Tibial artery (tissue), 4 donors: ENCODE data around the gene CCDC85B.

Experiments
- DNase-seq, 2 donors: peaks; one replicate each; pipeline ENCODE4 v3.0.0-alpha.2; 2019
- H3K27ac ChIP-seq, 2 donors: fragments of 200-600 bp; sonication (generic) in 1 of 2; 1 replicate in 1 of 2; 2 replicates in 1 of 2; pipeline ENCODE4 v1.5.1; 2018 to 2019; ENCODE audit warnings: mild to moderate bottlenecking in 1 of 2
- H3K27me3 ChIP-seq, 2 donors: fragments of 200-600 bp; sonication (generic) in 1 of 2; one replicate each; pipeline versions ENCODE4 v1.5.1 to v1.6.0; 2016 to 2019
- H3K36me3 ChIP-seq, 3 donors: fragments of 200-600 bp; sonication (generic) in 2 of 3; one replicate each; pipeline ENCODE4 v1.5.1; 2016 to 2019; ENCODE audit warnings: mild to moderate bottlenecking in 2 of 3
- H3K4me1 ChIP-seq, 4 donors: fragments of 200-600 bp; sonication (generic) in 2 of 4; 1 replicate in 3 of 4; 2 replicates in 1 of 4; pipeline ENCODE4 v1.5.1; 2016 to 2019
- H3K4me3 ChIP-seq, 2 donors: fragments of 200-600 bp; sonication (generic) in 1 of 2; 1 replicate in 1 of 2; 2 replicates in 1 of 2; pipeline ENCODE4 v1.5.1; 2018 to 2019; ENCODE audit warnings: mild to moderate bottlenecking in 2 of 2
- H3K9me3 ChIP-seq, 3 donors: fragments of 200-600 bp; sonication (generic) in 1 of 3; one replicate each; pipeline ENCODE4 v1.5.1; 2016 to 2019
- CTCF ChIP-seq, 2 experiments: fragments of 200-600 bp in 1 of 2; fragments of 450-650 bp in 1 of 2; IDR thresholded peaks; one replicate each; pipeline ENCODE4 v1.5.1; 2017 to 2019; ENCODE audit warnings: antibody characterized with exemption in 2 of 2, mild to moderate bottlenecking in 1 of 2, moderate library complexity in 1 of 2
- intact Hi-C: fragments of 100-400 bp; cut with DNase I; formaldehyde crosslinking; loops from one replicate; pipeline ENCODE4 v1.15.0; 2023; ENCODE audit warnings: low total_unique reads

CCDC85B gene

GRCh38 chr11:65892661-65893317, 2.3 kb downstream of the CCDC85B start:
- H3K9me3 ChIP-seq = no peaks in the 10 kb centered on the region
- H3K4me1 ChIP-seq = peaks cover 6 to 52% (median 43%) of the 10 kb centered on the region in 4 donors
- DNase-seq = no peak
- no peak overlapping the region for H3K4me3 ChIP-seq
- no peaks in the 10 kb centered on the region for H3K27me3 ChIP-seq
- TF ChIP-seq CTCF (IDR thresholded peaks at IDR 0.05) = no peak
- no peaks in the 10 kb centered on the region for H3K36me3 ChIP-seq
- intact Hi-C loops = no loop called here
- H3K27ac ChIP-seq = peak overlapping the region; percentile 93 to 95

GRCh38 chr11:65894034-65894591, 3.6 kb downstream of the CCDC85B start:
- Histone ChIP-seq H3K27me3 (no peaks in the 10 kb centered on the region), H3K4me3 (peak overlapping the region in 1 of 2 donors; percentile 25), H3K36me3 (no peaks in the 10 kb centered on the region), H3K27ac (peak overlapping the region; percentile 93 to 95), H3K9me3 (no peaks in the 10 kb centered on the region), H3K4me1 (peaks cover 6 to 48% (median 40%) of the 10 kb centered on the region in 4 donors)
- intact Hi-C loops = no loop called here
- TF ChIP-seq CTCF (IDR thresholded peaks at IDR 0.05) = no peak
- DNase-seq = peak in 1 of 2 donors; percentile 76

GRCh38 chr11:65895482-65895981, 5.1 kb downstream of the CCDC85B start:
- peaks cover 6 to 46% (median 41%) of the 10 kb centered on the region in 4 donors for H3K4me1 ChIP-seq
- H3K27me3 ChIP-seq = no peaks in the 10 kb centered on the region
- H3K4me3 ChIP-seq = no peak overlapping the region
- no peak for TF ChIP-seq CTCF (IDR thresholded peaks at IDR 0.05)
- intact Hi-C loops = no loop called here
- H3K36me3 ChIP-seq = no peaks in the 10 kb centered on the region
- H3K9me3 ChIP-seq = no peaks in the 10 kb centered on the region
- no peak overlapping the region for H3K27ac ChIP-seq
- no peak for DNase-seq

- Histone ChIP-seq H3K36me3 (no peaks in the 10 kb centered on the region), H3K4me3 (no peak overlapping the region), H3K27ac (no peak overlapping the region), H3K27me3 (no peaks in the 10 kb centered on the region), H3K9me3 (no peaks in the 10 kb centered on the region), H3K4me1 (peaks cover 6 to 46% (median 41%) of the 10 kb centered on the region in 4 donors)
- no peak for TF ChIP-seq CTCF (IDR thresholded peaks at IDR 0.05)
- no peak for DNase-seq
- intact Hi-C loops = no loop called here
Observed at GRCh38 chr11:65896034-65896999, 5.8 kb downstream of the CCDC85B start.

- Histone ChIP-seq H3K4me3 (no peak overlapping the region), H3K36me3 (no peaks in the 10 kb centered on the region)
Observed at GRCh38 chr11:65897020-65897471, 6.6 kb downstream of the CCDC85B start.

More at GRCh38 chr11:65897020-65897471, 6.6 kb downstream of the CCDC85B start:
- no peak for DNase-seq
- no peak for TF ChIP-seq CTCF (IDR thresholded peaks at IDR 0.05)
- Histone ChIP-seq H3K27me3 (no peaks in the 10 kb centered on the region), H3K4me1 (peaks cover 3 to 38% (median 34%) of the 10 kb centered on the region in 4 donors), H3K27ac (no peak overlapping the region), H3K9me3 (no peaks in the 10 kb centered on the region)
- intact Hi-C loops = no loop called here
